Uterus (tissue), 4 donors: ENCODE data around the gene RSPH9. TPM values are rescaled to one million over a fixed set of nuclear protein-coding genes. Genes with fewer than 3 reads are reported as not detected.
A peak's percentile ranks its signal among the peaks of the same experiment; 100 is the strongest.

ENCODE experiments used
- DNase-seq, 2 donors: peaks; one replicate each; pipeline ENCODE4 v3.0.0-alpha.2; 2019 to 2020
- H3K27ac ChIP-seq, 2 donors: fragments of 200-600 bp; sonication (generic); 1 replicate in 1 of 2; 2 replicates in 1 of 2; pipeline ENCODE4 v1.5.1; 2016 to 2018
- H3K27me3 ChIP-seq, 2 donors: fragments of 200-600 bp; sonication (generic); one replicate each; pipeline ENCODE4 v1.5.1; 2018 to 2019; ENCODE audit warnings: control low read depth in 1 of 2
- H3K36me3 ChIP-seq, 2 donors: fragments of 200-600 bp; sonication (generic); one replicate each; pipeline ENCODE4 v1.5.1; 2019; ENCODE audit warnings: control low read depth in 1 of 2
- H3K4me1 ChIP-seq, 2 donors: fragments of 200-600 bp; sonication (generic); one replicate each; pipeline ENCODE4 v1.5.1; 2018 to 2019; ENCODE audit warnings: control low read depth in 1 of 2
- H3K4me3 ChIP-seq, 2 donors: fragments of 200-600 bp; sonication (generic); 1 replicate in 1 of 2; 2 replicates in 1 of 2; pipeline ENCODE4 v1.5.1; 2018 to 2019; ENCODE audit warnings: mild to moderate bottlenecking in 1 of 2
- H3K9me3 ChIP-seq, 2 donors: fragments of 200-600 bp; sonication (generic); one replicate each; pipeline ENCODE4 v1.5.1; 2019; ENCODE audit warnings: control low read depth in 1 of 2
- POLR2A ChIP-seq, 2 donors: fragments of 450-650 bp; IDR thresholded peaks; one replicate each; pipeline ENCODE4 v1.6.1; 2016; ENCODE audit warnings: antibody characterized with exemption in 2 of 2, mild to moderate bottlenecking in 1 of 2, moderate library complexity in 1 of 2
- intact Hi-C: fragments of 100-400 bp; cut with DNase I; formaldehyde crosslinking; loops from one replicate; pipeline ENCODE4 v1.15.1; 2023; ENCODE audit warnings: low total_unique reads
- total RNA-seq, 4 donors: library from RNA; depleted of rRNA in 3 of 4; stranded (reverse); fragments of >200 nt in 3 of 4; gene quantifications; one replicate each; pipeline versions ENCODE4 v1.1.0 to v1.2.4, GENCODE V29; 2014 to 2023
- TF ChIP-seq, protein P1 (sequence below), 4 experiments: fragments of 200-600 bp in 2 of 4; fragments of 450-650 bp in 2 of 4; sonication (generic) in 2 of 4; IDR thresholded peaks; one replicate each; pipeline ENCODE4 v1.5.1; 2016 to 2019; ENCODE audit warnings: antibody characterized with exemption in 4 of 4, mild to moderate bottlenecking in 2 of 4, moderate library complexity in 1 of 4
- donor health status: DM: yes; HTN: yes; CAD: no.

The RSPH9 gene
- total RNA-seq, 4 donors from 2014 or later = 1.9 to 2.0 TPM; not detected in 2

DNA sequence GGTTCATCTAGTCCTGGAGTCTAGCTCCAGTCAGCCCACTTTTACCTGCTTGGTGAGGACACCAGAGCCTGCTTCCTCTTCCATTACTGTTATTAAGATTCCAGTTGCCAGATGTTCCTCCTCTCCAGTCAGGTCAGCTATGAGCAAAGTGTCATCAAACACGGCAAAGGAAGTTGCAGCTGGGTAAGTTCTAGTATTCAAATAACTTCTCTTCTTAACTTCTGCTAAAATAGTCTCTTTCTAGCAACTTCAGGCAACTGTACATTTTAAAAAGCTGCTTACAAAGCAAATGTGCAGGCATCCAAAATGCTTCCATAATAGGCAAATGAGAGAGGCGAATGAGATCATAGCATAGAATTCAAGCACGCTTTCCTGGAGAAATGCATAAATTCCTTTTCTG lies 61.2 kb downstream of the RSPH9 start:
- intact Hi-C loops = no loop called here
- peak overlapping the region; percentile 85 for H3K27ac ChIP-seq
- H3K27me3 ChIP-seq = no peaks in the 10 kb centered on the region
- H3K36me3 ChIP-seq = no peaks in the 10 kb centered on the region
- no peak for DNase-seq
- H3K4me3 ChIP-seq = no peak overlapping the region
- peaks cover 6 to 25% of the 10 kb centered on the region in 2 donors for H3K4me1 ChIP-seq
- H3K9me3 ChIP-seq = no peaks in the 10 kb centered on the region
- TF ChIP-seq, protein P1, sequence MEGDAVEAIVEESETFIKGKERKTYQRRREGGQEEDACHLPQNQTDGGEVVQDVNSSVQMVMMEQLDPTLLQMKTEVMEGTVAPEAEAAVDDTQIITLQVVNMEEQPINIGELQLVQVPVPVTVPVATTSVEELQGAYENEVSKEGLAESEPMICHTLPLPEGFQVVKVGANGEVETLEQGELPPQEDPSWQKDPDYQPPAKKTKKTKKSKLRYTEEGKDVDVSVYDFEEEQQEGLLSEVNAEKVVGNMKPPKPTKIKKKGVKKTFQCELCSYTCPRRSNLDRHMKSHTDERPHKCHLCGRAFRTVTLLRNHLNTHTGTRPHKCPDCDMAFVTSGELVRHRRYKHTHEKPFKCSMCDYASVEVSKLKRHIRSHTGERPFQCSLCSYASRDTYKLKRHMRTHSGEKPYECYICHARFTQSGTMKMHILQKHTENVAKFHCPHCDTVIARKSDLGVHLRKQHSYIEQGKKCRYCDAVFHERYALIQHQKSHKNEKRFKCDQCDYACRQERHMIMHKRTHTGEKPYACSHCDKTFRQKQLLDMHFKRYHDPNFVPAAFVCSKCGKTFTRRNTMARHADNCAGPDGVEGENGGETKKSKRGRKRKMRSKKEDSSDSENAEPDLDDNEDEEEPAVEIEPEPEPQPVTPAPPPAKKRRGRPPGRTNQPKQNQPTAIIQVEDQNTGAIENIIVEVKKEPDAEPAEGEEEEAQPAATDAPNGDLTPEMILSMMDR (IDR thresholded peaks at IDR 0.05) = no peak
- no peak for TF ChIP-seq POLR2A (IDR thresholded peaks at IDR 0.05)

DNA sequence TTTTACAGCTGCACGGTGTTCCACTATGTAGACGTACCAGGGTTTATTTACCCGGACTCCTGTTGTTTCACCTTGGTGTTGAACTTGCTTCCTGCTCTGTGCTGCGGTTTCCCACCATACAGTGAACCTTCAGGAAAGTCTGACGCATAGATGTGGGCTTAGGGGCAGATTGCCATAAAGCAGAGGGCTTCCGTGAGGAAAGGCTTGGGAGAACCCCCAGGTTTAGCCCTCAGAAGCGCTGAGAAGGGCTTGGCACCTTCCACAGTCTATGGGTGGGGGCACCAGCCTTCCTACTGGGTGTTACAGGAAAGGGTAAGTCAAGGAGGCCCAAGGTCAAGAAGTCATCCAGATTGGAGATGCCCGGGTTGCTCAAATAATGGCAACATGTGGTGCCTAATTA lies 62.0 kb downstream of the RSPH9 start:
- DNase-seq = peak in 1 of 2 donors; percentile 61

DNA sequence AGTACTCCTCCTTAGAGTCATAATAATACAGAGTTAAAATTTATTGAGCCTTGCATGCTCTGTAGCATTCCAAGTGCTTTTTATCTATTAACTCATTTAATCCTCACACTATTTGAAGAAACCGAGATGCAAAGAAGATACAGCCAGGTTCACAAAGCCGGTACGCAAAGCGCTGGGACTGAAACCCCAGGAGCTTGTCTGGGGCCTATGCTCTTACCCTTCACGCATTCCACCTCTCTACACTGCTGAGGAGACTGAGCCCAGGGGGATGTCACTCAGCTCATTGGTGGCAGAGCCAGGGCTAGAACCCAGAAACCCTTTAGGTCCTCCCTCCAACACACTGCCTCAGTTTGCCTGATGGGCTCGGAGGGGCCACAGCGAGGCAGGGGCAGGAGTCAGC lies 62.4 kb downstream of the RSPH9 start:
- Histone ChIP-seq H3K9me3 (no peaks in the 10 kb centered on the region), H3K27me3 (no peaks in the 10 kb centered on the region), H3K36me3 (no peaks in the 10 kb centered on the region), H3K4me3 (no peak overlapping the region), H3K27ac (peak overlapping the region; percentile 85), H3K4me1 (peaks cover 6 to 20% of the 10 kb centered on the region in 2 donors)
- intact Hi-C loops = no loop called here
- DNase-seq = no peak
- no peak for TF ChIP-seq POLR2A (IDR thresholded peaks at IDR 0.05)
- TF ChIP-seq, protein P1 (IDR thresholded peaks at IDR 0.05) = no peak

More for the DNA sequence above, 62.0 kb downstream of the RSPH9 start:
- intact Hi-C loops = no loop called here
- Histone ChIP-seq H3K27me3 (no peaks in the 10 kb centered on the region), H3K27ac (peak overlapping the region; percentile 85), H3K36me3 (no peaks in the 10 kb centered on the region), H3K9me3 (no peaks in the 10 kb centered on the region), H3K4me3 (no peak overlapping the region), H3K4me1 (peaks cover 6 to 23% of the 10 kb centered on the region in 2 donors)
- no peak for TF ChIP-seq POLR2A (IDR thresholded peaks at IDR 0.05)
- TF ChIP-seq, protein P1 (IDR thresholded peaks at IDR 0.05) = no peak

DNA sequence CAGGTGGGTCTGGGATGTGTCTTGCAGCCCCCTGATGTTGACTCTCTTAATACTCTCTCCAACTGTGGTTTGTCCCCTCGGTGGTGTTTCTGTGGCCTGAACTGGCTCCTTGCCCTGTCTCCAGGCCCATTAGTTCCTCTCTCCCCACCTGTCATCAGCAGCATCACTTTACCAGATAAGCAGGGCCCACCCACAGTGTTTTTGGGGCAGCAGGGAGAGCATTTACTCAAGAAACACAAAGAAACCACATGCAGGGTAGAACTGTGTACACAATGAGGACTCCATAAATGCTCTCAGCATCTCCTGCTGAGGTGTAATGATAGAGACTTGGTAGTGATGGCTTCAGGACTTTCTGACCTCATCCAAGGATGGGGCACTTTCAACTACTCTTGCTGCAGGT lies 62.9 kb downstream of the RSPH9 start:
- no peaks in the 10 kb centered on the region for H3K27me3 ChIP-seq
- TF ChIP-seq, protein P1 (IDR thresholded peaks at IDR 0.05) = no peak
- TF ChIP-seq POLR2A (IDR thresholded peaks at IDR 0.05) = no peak
- DNase-seq = no peak
- no peak overlapping the region for H3K4me3 ChIP-seq
- H3K9me3 ChIP-seq = no peaks in the 10 kb centered on the region
- H3K27ac ChIP-seq = peak overlapping the region; percentile 85
- no peaks in the 10 kb centered on the region for H3K36me3 ChIP-seq
- intact Hi-C loops = no loop called here
- H3K4me1 ChIP-seq = peaks cover 6 to 20% of the 10 kb centered on the region in 2 donors

DNA sequence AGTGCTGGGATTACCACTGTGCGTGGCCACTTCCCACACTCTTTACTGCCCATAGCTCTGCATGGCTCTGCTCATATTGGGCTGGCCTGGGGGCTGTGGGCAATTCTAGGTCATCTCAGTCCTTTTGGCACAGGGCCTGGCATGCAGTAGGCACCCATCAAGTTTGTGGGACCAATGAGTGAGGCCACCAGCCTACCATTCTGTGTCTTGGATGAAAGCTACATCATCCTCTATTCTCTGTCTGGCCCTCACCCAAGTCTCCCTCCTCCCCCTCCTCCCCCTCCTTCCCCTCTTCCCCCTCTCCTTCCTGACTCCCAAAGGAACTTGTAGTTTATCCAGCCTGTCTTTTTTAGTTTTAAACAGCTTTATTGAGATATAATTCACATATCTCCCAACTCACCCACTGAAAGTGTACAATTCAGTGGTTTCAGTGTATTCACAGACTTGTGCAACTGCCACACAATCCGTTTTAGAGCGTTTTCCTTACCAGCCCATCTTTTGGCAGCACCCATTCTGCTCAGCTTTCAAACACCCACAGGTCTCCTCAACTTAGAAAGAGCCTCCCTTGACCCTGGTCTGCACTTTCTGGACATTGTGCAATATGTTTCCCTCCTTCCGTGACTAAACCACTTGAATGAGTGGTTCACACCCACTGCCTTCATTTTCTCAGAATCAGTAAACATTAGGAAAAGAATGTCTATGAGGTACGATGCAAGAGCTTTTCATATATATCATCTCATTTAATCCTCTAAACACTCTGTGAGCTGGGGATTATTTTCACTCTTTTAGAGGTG lies 64.2 kb downstream of the RSPH9 start:
- intact Hi-C loops = no loop called here
- Histone ChIP-seq H3K4me3 (no peak overlapping the region), H3K36me3 (no peaks in the 10 kb centered on the region), H3K27ac (peak overlapping the region; percentile 85), H3K9me3 (no peaks in the 10 kb centered on the region), H3K4me1 (peaks cover 0 to 24% of the 10 kb centered on the region in 2 donors), H3K27me3 (no peaks in the 10 kb centered on the region)
- TF ChIP-seq, protein P1 (IDR thresholded peaks at IDR 0.05) = no peak
- no peak for TF ChIP-seq POLR2A (IDR thresholded peaks at IDR 0.05)
- peak; percentile 62 to 85 for DNase-seq
